ENCODE data around the gene SLC23A3.

- TF ChIP-seq, protein P1, sequence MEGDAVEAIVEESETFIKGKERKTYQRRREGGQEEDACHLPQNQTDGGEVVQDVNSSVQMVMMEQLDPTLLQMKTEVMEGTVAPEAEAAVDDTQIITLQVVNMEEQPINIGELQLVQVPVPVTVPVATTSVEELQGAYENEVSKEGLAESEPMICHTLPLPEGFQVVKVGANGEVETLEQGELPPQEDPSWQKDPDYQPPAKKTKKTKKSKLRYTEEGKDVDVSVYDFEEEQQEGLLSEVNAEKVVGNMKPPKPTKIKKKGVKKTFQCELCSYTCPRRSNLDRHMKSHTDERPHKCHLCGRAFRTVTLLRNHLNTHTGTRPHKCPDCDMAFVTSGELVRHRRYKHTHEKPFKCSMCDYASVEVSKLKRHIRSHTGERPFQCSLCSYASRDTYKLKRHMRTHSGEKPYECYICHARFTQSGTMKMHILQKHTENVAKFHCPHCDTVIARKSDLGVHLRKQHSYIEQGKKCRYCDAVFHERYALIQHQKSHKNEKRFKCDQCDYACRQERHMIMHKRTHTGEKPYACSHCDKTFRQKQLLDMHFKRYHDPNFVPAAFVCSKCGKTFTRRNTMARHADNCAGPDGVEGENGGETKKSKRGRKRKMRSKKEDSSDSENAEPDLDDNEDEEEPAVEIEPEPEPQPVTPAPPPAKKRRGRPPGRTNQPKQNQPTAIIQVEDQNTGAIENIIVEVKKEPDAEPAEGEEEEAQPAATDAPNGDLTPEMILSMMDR (IDR thresholded peaks at IDR 0.05; ENCODE audit: low read length): no peak
- TF ChIP-seq EZH2 (optimal IDR thresholded peaks at IDR 0.05; ENCODE audit: low read depth, low read length): no peak
Measured at GRCh38 chr2:219161097-219161496, 8.7 kb downstream of the SLC23A3 start.
